B cell (primary cell): Measurements from ENCODE around the gene ZNF331. TPM values are rescaled to one million over a fixed set of nuclear protein-coding genes. Genes with fewer than 3 reads are reported as not detected.
A peak's percentile ranks its signal among the peaks of the same experiment; 100 is the strongest.

Source experiments
- ATAC-seq: fragments of 200-7000 bp; cut with Tn5 transposase; one replicate; pipeline ENCODE4 v1.10.0; 2021; ENCODE audit warnings: low read depth, mild to moderate bottlenecking, moderate number of reproducible peaks, moderate library complexity
- CTCF ChIA-PET: fragments of 350-600 bp; sonication (Branson Sonifier 250); formaldehyde crosslinking; loops from one replicate; lab custom pipeline; 2021; ENCODE audit warnings: antibody characterized with exemption, inconsistent platforms; lab: Charles Lee
- POLR2A ChIA-PET: fragments of 350-600 bp; sonication (Branson Sonifier 250); formaldehyde crosslinking; loops from one replicate; lab custom pipeline; 2021; ENCODE audit warnings: antibody characterized with exemption; lab: Charles Lee
- DNase-seq: peaks from one replicate; pipeline ENCODE4 v3.0.0; 2013
- H2AFZ ChIP-seq: 2 replicates; pipeline ENCODE4 v1.6.1; 2012; ENCODE audit warnings: mild to moderate bottlenecking, low read depth, low read length; ENCODE audit not compliant: insufficient read depth, poor library complexity, severe bottlenecking
- H3K27ac ChIP-seq, 2 donors: 1 replicate in 1 of 2; 2 replicates in 1 of 2; pipeline ENCODE4 v1.5.1; 2012 to 2013; ENCODE audit warnings: low read length in 2 of 2, mild to moderate bottlenecking in 2 of 2, moderate library complexity in 1 of 2
- H3K27me3 ChIP-seq, 4 experiments: fragments of 200-600 bp in 1 of 4; sonication (generic) in 1 of 4; replicated peaks in 1 of 4; 1 replicate in 2 of 4; 2 replicates in 2 of 4; pipeline versions ENCODE4 v1.6.1 to v1.7.0; 2013 to 2016; ENCODE audit warnings: low read length in 3 of 4, mild to moderate bottlenecking in 2 of 4, mixed read lengths in 1 of 4, moderate library complexity in 1 of 4; ENCODE audit not compliant: insufficient read depth in 4 of 4, control insufficient read depth in 3 of 4; ENCODE audit errors: control extremely low read depth in 1 of 4
- H3K36me3 ChIP-seq, 2 experiments: replicated peaks in 1 of 2; 1 replicate in 1 of 2; 2 replicates in 1 of 2; pipeline versions ENCODE4 v1.6.1 to v1.7.1; 2013; ENCODE audit warnings: low read length in 1 of 2; ENCODE audit not compliant: insufficient read depth in 2 of 2, control insufficient read depth in 1 of 2; ENCODE audit errors: control extremely low read depth in 1 of 2, extremely low read depth in 1 of 2
- H3K4me1 ChIP-seq, 2 donors: fragments of 200-600 bp in 1 of 2; sonication (generic) in 1 of 2; 1 replicate in 1 of 2; 2 replicates in 1 of 2; pipeline versions ENCODE4 v1.5.1 to v1.6.1; 2013 to 2017; ENCODE audit warnings: low read length in 2 of 2; ENCODE audit not compliant: control insufficient read depth in 2 of 2, insufficient read depth in 2 of 2
- H3K4me2 ChIP-seq: replicated peaks from 2 replicates; pipeline ENCODE3; 2012; ENCODE audit warnings: mild to moderate bottlenecking, low read depth, low read length; ENCODE audit not compliant: poor library complexity, severe bottlenecking
- H3K4me3 ChIP-seq, 5 experiments: fragments of 200-600 bp in 1 of 5; sonication (generic) in 1 of 5; 1 replicate in 3 of 5; 2 replicates in 2 of 5; pipeline versions ENCODE4 v1.5.1 to v1.7.0; 2011 to 2016; ENCODE audit warnings: low read length in 4 of 5, mild to moderate bottlenecking in 4 of 5, low read depth in 2 of 5, control low read depth in 1 of 5, moderate library complexity in 1 of 5; ENCODE audit not compliant: insufficient read depth in 1 of 5; ENCODE audit errors: control extremely low read depth in 1 of 5, extremely low read depth in 1 of 5
- H3K79me2 ChIP-seq: fragments of 200-600 bp; sonication (generic); one replicate; pipeline ENCODE4 v1.6.0; 2016; ENCODE audit warnings: low read length; ENCODE audit not compliant: control insufficient read depth, insufficient read depth
- H3K9ac ChIP-seq: fragments of 200-600 bp; sonication (generic); 2 replicates; pipeline ENCODE4 v1.6.1; 2017; ENCODE audit warnings: mild to moderate bottlenecking, low read length, moderate library complexity
- H3K9me3 ChIP-seq, 3 donors: one replicate each; pipeline versions ENCODE4 v1.6.1 to v1.7.1; 2013; ENCODE audit warnings: low read length in 2 of 3; ENCODE audit not compliant: control insufficient read depth in 2 of 3, insufficient read depth in 1 of 3; ENCODE audit errors: control extremely low read depth in 1 of 3
- H4K20me1 ChIP-seq: 2 replicates; pipeline ENCODE4 v1.6.0; 2012; ENCODE audit warnings: mild to moderate bottlenecking, low read length; ENCODE audit not compliant: insufficient read depth, control insufficient read depth, poor library complexity, severe bottlenecking
- H3K27ac Mint-ChIP-seq: one replicate; pipeline ENCODE4 v1.8.0; 2021; ENCODE audit warnings: mixed read lengths
- H3K27me3 Mint-ChIP-seq: one replicate; pipeline ENCODE4 v1.8.0; 2021; ENCODE audit warnings: mixed read lengths
- H3K4me1 Mint-ChIP-seq: one replicate; pipeline ENCODE4 v1.8.0; 2021; ENCODE audit warnings: mixed read lengths
- H3K4me3 Mint-ChIP-seq: one replicate; pipeline ENCODE4 v1.8.0; 2021; ENCODE audit warnings: mixed read lengths
- H3K9me3 Mint-ChIP-seq: one replicate; pipeline ENCODE4 v1.8.0; 2022; ENCODE audit warnings: mixed read lengths; ENCODE audit not compliant: insufficient read depth
- EZH2 ChIP-seq: IDR thresholded peaks from 2 replicates; pipeline ENCODE4 v1.6.1; 2012; ENCODE audit warnings: borderline replicate concordance, low read depth, mild to moderate bottlenecking, moderate library complexity, low read length; ENCODE audit not compliant: insufficient read depth, poor library complexity, severe bottlenecking
- WGBS: methylation state at CpG from one replicate; pipeline ENCODE4 v1.1.5; 2013; ENCODE audit warnings: missing lambda C conversion rate; ENCODE audit not compliant: insufficient coverage; 5-methylcytosine and 5-hydroxymethylcytosine counted together
- intact Hi-C: fragments of 100-400 bp; cut with micrococcal nuclease; formaldehyde crosslinking; loops from one replicate; pipeline ENCODE4 v1.10.0; 2022
- polyA plus RNA-seq: library from polyadenylated mRNA; depleted of rRNA; stranded (reverse); fragments of >200 nt; gene quantifications from 2 replicates; pipeline ENCODE4 v1.2.3, GENCODE V29; 2012
- total RNA-seq, 2 donors: library from RNA; stranded (reverse); fragments of 120-200 nt in 1 of 2; gene quantifications; 1 replicate in 1 of 2; 2 replicates in 1 of 2; pipeline versions ENCODE4 v1.2.3 to v1.2.4, GENCODE V29; 2013 to 2022
- TF ChIP-seq, protein P1 (sequence below): fragments of 200-600 bp; IDR thresholded peaks from one replicate; pipeline ENCODE4 v1.8.0; 2022; ENCODE audit warnings: antibody characterized with exemption, mild to moderate bottlenecking

Gene ZNF331
- total and polyA plus RNA-seq, 2 donors (not counting 1 experiment from before 2014, with no cell fraction given) = 21.6 to 60.1 TPM

GRCh38 chr19:53520163-53520546 lies 17.8 kb upstream of the ZNF331 start:
- Mint-ChIP-seq H3K4me3 (peak overlapping the region; percentile 96), H3K9me3 (peaks cover 10% of the 10 kb centered on the region), H3K4me1 (peaks cover 16% of the 10 kb centered on the region), H3K27ac (peak overlapping the region; percentile 95), H3K27me3 (no peaks in the 10 kb centered on the region)
- DNase-seq (no peak), ATAC-seq (no peak)
- Histone ChIP-seq H3K36me3 (no peaks in the 10 kb centered on the region), H3K79me2 (no peaks in the 10 kb centered on the region), H3K4me1 (peaks cover 7 to 15% of the 10 kb centered on the region in 2 donors), H2AFZ (peak overlapping the region; percentile 100), H4K20me1 (no peaks in the 10 kb centered on the region), H3K27ac (peak overlapping the region; percentile 66 to 89), H3K27me3 (no peaks in the 10 kb centered on the region), H3K9me3 (peaks cover 0 to 46% (median 10%) of the 10 kb centered on the region in 3 donors), H3K4me2 (peak overlapping the region; percentile 100), H3K9ac (peak overlapping the region; percentile 91), H3K4me3 (peak overlapping the region; percentile 59 to 96 (median 81))
- CTCF ChIA-PET = interaction anchor here (0.8 to 2.2 kb wide), 7 partner anchors 8 to 325 kb away, joined by 3 to 7 read pairs (median 3); no protein-coding TSS in a partner anchor
- POLR2A ChIA-PET = interaction anchor here (0.6 to 1.0 kb wide), 2 partner anchors 326 to 1957 kb away, joined by 3 read pairs; no protein-coding TSS in a partner anchor
- intact Hi-C loops = loop anchor here (1.0 to 2.0 kb wide), 3 partner anchors 53 to 1471 kb away; partner anchors contain the start of genes ZNF432, ZNF765 and ZNF813
- WGBS = 90% methylated on average over 13 of the region's 13 CpGs
- TF ChIP-seq, protein P1, sequence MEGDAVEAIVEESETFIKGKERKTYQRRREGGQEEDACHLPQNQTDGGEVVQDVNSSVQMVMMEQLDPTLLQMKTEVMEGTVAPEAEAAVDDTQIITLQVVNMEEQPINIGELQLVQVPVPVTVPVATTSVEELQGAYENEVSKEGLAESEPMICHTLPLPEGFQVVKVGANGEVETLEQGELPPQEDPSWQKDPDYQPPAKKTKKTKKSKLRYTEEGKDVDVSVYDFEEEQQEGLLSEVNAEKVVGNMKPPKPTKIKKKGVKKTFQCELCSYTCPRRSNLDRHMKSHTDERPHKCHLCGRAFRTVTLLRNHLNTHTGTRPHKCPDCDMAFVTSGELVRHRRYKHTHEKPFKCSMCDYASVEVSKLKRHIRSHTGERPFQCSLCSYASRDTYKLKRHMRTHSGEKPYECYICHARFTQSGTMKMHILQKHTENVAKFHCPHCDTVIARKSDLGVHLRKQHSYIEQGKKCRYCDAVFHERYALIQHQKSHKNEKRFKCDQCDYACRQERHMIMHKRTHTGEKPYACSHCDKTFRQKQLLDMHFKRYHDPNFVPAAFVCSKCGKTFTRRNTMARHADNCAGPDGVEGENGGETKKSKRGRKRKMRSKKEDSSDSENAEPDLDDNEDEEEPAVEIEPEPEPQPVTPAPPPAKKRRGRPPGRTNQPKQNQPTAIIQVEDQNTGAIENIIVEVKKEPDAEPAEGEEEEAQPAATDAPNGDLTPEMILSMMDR = no peak
- no peak for TF ChIP-seq EZH2
